KOPT-K1 (cell line): Measurements from ENCODE around the gene BTNL8.
"Not testable (repeated sequence)": the region's sequence is repeated elsewhere in the genome, so short reads cannot be mapped to it uniquely, and the experiment has no call there.

Experiments used
- H3K27ac ChIP-seq: fragments of 200-600 bp; sonication (generic); 2 replicates; pipeline ENCODE4 v1.5.1; 2016; ENCODE audit warnings: antibody characterized with exemption, mild to moderate bottlenecking, low read depth, low read length; ENCODE audit not compliant: poor library complexity, severe bottlenecking
- H3K36me3 ChIP-seq: fragments of 200-600 bp; sonication (generic); 2 replicates; pipeline ENCODE4 v1.5.1; 2017; ENCODE audit warnings: antibody characterized with exemption, mild to moderate bottlenecking, low read length, moderate library complexity; ENCODE audit not compliant: insufficient read depth
- H3K9me3 ChIP-seq: fragments of 200-600 bp; sonication (generic); 2 replicates; pipeline ENCODE4 v1.5.1; 2017; ENCODE audit warnings: antibody characterized with exemption, low read length, mild to moderate bottlenecking; ENCODE audit not compliant: insufficient read depth, poor library complexity, severe bottlenecking

BTNL8 gene

DNA sequence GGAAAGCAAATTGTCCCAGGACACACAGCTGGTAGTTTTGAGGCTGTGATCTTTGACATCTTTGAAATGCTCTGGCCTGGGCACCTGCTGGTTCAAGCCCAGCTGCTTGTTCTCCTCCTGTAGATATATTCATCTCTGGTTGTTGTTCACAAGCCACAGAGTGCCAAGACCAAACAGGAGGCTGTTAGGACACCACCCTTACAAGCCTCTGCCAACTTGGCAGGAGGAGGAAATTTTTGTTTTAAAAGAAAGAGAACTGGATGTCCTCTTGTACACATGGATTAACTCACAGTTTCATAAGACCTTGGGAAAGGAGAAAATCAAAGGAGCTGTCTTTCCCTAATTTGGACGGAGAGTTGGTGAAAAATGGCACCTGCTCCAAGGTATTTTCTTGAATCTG is 29.4 kb upstream of the BTNL8 start:
- Histone ChIP-seq H3K9me3 (no peaks in the 10 kb centered on the region), H3K27ac (no peak overlapping the region), H3K36me3 (no peaks in the 10 kb centered on the region)

DNA sequence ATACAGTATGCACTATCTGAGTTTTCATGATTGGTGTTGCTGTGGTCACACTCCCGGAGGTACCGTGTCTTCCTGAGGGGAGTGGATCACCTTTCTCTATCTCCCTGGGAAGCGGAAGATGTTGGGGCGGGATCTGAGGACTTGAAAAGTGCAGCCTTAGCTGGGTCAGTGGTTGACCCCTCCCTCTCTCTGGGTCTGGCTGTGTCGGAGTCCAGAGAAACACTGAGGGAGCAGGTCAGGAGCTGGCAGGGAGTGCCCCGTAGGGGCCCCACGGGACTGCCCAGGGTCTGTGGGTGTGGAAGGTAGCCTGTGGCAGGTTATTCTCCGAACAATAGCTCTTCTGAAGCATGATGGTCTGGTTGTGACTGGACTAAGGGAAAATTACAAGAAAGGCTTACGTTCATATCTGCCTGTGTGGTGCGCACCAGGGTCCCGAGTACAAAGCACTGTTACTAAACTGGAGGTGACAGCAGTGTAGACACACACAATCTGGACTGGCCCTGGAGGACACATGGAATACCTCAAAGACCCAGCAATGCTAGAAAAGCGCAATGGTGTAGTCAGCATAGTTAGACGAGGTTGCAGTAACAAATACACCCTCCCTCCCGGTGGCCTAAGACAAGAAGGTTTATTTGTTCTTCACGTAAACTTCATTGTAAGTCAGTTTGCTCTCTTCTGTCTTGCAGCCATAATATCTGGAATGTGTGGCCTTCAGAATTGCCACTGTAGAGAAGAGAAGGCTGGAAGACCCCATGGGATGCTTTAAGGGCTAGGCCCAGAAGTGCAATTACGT is 28.5 kb upstream of the BTNL8 start:
- H3K36me3 ChIP-seq: no peaks in the 10 kb centered on the region
- H3K9me3 ChIP-seq: no peaks in the 10 kb centered on the region
- H3K27ac ChIP-seq: no peak overlapping the region

DNA sequence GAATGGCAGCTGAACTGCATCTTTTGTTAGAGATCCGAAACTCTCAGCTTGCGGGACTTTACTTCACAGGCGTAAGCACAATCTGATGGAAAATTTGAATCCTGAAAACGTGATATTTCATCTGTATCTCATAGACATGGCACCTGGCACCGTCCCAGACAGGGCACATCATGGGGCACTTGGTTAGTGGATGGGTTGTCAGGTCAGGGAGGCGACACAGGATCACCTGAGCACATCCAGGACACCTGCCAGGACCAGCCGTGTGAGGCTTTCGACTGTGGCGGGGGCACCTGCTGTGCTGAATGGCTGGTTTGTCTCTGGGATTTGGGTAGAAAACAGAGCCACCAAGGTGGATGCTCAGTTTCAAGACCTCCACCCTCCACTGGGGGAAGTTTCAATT is 26.5 kb upstream of the BTNL8 start:
- Histone ChIP-seq H3K27ac (no peak overlapping the region), H3K36me3 (no peaks in the 10 kb centered on the region), H3K9me3 (no peaks in the 10 kb centered on the region)

DNA sequence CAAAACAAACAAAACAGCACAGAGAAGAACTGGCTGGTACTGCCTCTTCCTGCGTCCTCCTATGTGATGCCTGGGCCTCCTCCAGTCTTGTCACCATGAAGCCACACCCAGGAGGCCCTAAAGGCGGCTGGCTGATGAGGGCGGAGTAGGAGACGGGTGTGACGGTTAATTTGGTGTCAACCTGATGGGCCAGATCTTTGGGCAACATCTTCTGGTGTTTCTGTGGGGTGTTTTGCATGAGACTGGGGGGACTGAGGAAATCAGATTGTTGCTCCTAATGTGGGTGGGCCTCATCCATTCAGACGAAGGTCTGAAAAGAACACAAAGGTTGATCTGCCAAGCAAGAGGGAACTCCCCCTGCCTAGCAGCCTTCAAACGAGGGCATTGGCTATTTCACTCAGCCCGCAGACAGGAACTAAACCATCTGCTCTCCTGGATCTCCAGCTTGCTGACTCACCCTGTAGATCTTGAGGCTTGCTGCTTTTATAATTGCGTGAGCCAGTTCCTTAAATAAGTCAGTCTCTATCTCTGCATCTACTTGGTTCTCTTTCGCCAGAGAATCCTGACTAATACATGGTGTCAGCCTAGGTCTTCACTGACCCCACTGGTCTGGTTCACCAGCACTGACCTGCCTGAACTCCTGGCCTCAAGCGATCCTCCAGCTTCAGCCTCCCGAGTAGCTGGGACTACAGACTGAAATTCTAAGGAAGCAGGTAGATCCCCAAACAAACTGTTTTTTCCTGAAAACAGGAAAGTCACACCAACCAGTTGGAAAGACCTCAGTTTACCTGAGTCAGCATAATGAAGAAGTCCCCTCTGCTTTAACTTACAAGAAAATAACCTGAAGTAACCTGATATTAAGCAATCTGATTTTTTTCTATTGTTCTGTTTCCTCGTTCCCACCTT is 25.1 kb upstream of the BTNL8 start:
- Histone ChIP-seq H3K36me3 (no peaks in the 10 kb centered on the region), H3K9me3 (no peaks in the 10 kb centered on the region), H3K27ac (no peak overlapping the region)

DNA sequence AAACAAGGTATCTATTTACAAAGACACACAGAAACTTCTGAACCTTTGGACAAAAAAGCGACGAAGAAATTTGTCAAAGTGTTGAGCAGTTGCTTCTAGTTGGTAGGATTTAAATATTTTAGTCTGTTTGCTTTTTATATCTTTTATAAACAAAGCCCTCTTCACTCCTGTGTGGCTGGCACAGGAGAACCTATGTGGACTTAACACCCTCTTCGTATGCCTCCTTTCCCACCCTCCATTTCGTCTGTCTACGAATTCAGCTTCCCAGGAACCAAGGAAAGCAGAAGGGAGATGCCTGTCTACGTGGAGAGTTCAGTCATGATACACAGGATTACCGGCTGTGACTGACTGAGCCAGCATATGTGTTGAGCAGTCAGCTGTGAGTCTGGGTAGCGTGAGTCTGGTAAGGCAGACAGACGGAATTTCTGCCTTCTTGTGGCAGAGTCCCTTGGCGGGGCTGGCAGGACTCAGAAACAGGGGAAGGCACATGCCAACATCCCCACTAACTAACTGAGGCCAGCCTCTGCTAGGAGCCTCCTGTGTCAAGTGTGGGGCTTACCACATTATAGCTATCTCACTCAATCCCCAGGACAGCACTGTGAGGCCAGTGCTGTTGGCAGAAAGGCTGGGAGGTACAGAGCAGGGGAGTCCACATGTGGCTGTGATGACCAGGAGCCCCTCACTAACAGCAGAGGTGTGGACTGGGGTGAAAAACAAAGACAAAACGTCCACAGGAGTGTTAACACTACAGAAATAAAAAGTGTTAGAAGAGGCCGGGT is 24.0 kb upstream of the BTNL8 start:
- no peak overlapping the region for H3K27ac ChIP-seq
- no peaks in the 10 kb centered on the region for H3K9me3 ChIP-seq
- H3K36me3 ChIP-seq: no peaks in the 10 kb centered on the region

DNA sequence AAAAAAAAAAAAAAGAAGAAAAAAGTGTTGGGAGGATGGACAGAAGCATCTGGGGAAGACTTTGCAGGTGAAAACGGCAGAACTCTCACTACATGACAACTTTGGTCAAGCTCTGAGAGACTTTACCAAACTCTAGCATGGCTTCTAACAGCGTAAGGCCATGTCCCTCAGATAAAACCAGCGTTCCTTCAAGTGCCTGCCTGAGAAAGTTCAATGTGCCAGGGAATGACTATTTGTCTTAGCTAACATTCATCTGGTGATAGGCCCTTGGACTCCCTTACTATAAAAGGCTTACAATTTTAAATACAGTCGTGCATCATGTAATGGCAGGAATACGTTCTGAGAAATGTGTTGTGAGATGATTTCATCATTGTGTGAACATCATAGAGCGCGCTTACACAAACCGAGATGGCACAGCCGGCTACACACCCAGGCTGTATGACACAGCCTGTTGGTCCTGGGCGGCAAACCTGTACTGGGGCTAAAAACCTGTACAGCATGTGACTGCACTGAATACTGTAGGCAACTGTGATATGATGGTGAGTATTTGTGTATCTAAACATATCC is 23.0 kb upstream of the BTNL8 start:
- Histone ChIP-seq H3K9me3 (no peaks in the 10 kb centered on the region), H3K27ac (no peak overlapping the region), H3K36me3 (no peaks in the 10 kb centered on the region)

DNA sequence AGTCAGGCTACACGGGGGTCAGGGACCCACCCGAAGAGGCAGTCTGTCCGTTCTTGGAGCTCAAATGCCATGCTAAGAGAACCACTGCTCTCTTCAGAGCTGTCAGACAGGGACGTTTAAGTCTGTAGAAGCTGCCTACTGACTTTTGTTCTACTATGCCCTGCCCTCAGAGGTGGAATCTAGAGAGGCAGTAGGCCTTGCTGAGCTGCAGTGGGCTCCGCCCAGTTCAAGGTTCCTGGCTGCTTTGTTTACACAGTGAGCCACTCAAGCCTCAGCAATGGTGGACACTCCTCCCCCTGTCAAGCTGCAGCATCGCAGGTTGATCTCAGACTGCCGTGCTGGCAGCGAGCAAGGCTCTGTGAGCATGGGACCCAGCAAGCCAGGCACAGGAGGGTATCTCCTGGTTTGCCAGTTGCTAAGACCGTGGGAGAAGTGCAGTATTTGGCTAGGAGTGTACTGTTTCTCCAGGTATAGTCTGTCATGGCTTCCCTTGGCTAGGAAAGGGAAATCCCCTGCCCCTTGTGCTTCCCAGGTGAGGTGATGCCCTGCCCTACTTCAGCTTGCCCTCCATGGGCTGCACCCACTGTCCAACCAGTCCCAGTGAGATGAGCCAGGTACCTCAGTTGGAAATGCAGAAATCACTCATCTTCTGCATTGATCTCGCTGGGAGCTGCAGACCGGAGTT is 13.0 kb upstream of the BTNL8 start:
- H3K27ac ChIP-seq, H3K36me3 ChIP-seq: not testable (repeated sequence)
- peaks cover 19% of the 10 kb centered on the region for H3K9me3 ChIP-seq

DNA sequence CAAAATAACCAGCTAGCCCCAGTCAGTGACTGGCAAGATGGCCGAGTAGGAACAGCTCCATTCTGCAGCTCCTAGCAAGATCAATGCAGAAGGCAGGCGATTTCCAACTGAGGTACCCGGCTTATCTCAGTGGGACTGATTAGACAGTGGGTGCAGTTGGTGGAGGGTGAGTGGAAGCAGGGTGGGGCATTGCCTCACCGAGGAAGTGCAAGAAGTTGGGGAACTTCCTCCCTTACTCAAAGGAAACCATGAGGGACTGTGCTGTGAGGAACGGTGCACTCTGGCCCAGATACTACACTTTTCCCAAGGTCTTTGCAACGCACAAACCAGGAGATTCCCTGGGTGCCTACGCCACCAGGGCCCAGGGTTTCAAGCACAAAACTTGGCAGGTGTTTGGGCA is 9.6 kb upstream of the BTNL8 start:
- Histone ChIP-seq H3K9me3 (peaks cover 19% of the 10 kb centered on the region), H3K27ac (no peak overlapping the region), H3K36me3 (no peaks in the 10 kb centered on the region)

DNA sequence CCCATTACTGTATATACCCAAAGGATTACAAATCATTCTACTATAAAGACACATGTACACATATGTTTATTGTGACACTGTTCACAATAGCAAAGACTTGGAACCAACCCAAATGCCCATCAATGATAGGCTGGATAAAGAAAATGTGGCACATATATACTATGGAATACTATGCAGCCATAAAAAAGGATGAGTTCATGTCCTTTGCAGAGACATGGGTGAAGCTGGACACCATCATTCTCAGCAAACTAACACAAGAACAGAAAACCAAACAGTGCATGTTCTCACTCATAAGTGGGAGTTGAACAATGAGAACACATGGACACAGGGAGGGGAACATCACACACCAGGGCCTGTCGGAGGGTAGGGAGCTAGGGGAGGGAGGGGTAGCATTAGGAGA is 3.6 kb upstream of the BTNL8 start:
- H3K36me3 ChIP-seq, H3K27ac ChIP-seq, H3K9me3 ChIP-seq: not testable (repeated sequence)

DNA sequence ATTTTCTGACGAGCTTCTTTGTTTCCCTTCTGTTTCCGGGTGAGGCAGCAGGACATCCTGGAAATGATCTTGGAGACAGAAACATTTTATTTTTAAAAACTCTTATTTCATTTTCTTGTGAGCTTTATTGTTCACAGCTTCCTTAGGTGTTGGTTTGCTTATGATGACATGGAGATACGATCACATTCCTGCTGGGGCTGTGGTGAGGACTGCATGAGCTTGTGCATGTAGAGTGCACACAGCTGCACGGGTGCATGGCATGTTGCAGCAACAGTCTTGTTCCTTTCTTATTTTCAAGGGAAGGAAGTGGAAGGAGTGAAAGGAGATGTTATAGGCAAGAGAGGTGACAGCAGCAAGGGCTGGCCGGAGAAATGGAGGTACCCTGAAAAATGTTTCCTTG is 1.2 kb downstream of the BTNL8 start:
- Histone ChIP-seq H3K27ac (no peak overlapping the region), H3K9me3 (no peaks in the 10 kb centered on the region), H3K36me3 (no peaks in the 10 kb centered on the region)

DNA sequence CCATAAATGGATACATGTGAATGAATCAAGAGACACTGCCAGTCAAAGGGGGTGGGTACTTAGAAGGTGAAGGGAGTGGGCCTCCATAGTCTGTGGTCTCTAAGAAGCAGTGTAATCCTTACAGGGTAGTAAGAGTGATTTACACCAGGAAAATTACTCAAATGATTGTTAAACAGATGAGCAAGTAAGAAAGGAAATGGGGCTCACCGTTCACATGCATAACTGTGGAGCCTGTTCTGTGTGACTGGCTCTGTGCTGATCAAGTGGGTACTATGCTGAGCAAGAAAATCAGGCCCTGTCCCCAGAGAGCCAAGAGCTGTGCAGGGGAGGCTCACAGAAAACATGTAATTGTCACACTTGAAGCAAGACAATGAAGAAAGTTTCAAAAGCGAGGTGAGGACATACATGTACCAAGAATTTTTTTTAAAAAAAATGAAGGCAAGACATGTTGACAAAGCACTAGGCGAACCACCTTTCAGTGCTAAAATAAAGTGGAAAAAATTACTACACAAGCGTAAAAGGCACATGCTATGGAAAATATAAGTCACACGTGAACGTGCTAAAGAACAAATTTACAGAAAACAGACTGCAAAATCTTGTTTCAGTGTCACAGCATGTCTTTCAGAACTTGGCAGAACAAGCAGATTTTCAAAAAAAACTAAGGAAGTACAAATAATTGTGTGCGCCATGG is 2.5 kb downstream of the BTNL8 start:
- Histone ChIP-seq H3K36me3 (no peaks in the 10 kb centered on the region), H3K9me3 (no peaks in the 10 kb centered on the region), H3K27ac (no peak overlapping the region)

DNA sequence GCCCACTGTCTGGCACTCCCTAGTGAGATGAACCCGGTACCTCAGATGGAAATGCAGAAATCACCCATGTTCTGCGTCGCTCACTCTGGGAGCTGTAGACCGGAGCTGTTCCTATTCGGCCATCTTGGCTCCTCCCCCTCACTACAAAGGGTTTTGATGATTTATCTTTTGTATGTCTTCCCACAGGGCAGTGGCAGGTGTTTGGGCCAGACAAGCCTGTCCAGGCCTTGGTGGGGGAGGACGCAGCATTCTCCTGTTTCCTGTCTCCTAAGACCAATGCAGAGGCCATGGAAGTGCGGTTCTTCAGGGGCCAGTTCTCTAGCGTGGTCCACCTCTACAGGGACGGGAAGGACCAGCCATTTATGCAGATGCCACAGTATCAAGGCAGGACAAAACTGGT is 9.4 kb downstream of the BTNL8 start:
- Histone ChIP-seq H3K9me3 (peaks cover 12% of the 10 kb centered on the region), H3K27ac (no peak overlapping the region)

DNA sequence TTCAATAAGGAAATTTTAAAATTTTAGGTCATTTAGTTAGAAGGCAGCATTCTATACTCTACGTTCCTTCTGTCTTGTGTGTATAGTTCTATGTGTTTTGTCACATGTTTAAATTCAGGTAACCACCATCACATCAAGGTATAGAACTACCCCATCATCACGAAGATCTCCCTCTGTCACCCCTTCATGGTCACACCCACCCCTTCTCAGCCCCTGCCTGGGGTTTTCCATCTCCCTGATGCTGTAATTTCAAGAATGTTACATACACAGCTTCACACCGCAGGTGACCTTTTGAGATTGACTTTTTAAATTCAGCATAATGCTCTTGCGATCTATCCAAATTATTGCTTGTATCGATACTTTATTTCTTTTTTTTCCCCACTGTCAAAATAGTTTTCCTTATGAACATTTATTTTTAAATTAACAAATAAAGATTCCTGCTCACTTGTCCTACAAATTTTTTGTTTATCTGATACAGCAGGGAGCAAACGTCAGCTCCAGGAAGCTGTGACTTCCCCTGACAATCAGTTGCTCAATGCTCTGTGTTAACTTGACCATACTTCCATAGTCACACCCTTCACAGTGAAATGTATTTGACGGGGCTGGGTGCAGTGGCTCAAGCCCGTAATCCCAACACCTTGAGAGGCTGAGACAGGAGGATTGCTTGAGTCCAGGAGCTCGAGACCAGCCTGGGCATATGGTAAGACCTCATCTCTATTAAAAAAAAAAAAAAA is 10.2 kb downstream of the BTNL8 start:
- Histone ChIP-seq H3K27ac (no peak overlapping the region), H3K9me3 (peaks cover 14% of the 10 kb centered on the region), H3K36me3 (no peaks in the 10 kb centered on the region)

More for the DNA sequence above, 9.4 kb downstream of the BTNL8 start:
- no peaks in the 10 kb centered on the region for H3K36me3 ChIP-seq
